ENCODE results near the gene PTPRB. TPM values are rescaled to one million over a fixed set of nuclear protein-coding genes. Genes with fewer than 3 reads are reported as not detected.

The PTPRB gene
- not detected for total RNA-seq
- polyA plus RNA-seq (2013, experiment 1 of 2), result not detected
- polyA plus RNA-seq (2013, experiment 2 of 2), result 0.33 TPM
- 0 to 2.3 (median 0.05) reads per million in 172 experiments for total RNA-seq

DNA sequence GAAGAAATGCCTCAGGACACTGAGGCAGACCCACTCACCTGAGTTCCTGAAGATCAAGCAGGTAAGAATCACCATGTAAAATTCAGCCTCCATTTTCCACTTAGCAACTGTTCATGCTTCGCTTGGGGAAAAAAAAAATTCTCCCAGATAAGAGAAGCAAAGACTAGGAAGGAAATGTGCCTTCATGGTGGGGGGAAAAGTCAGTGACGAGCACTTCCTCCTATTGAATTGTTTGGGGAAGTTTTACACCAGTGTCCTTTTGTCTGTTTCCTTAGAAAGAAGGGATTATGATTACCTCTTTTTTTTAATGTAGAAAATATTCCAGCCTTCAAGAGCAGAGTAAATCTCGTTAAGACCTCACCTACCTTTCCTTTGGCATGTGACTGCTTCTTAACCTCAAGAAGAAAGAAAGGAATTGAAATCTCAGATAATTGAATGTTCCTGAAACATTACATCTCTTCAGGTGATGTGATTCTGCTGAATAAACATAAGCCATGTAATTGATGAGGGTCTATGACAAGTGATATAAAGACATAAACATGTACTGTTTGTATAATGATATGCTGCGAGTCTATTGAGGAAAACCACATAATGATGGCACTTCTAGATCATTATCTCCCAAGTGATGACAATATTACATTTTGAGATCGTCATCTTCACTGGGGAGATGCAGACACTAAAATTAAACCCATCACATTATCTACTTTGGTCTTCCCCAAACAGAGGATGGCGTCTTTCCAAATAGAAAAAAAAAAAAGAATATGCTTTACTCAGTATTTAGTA lies at the start of gene PTPRB:
TSS of gene PTPRB (minus strand) at position 127 of the 783 bp plus-strand sequence. CDS start at position 93, 34 bp downstream.
- no peaks in the 10 kb centered on the region for H3K4me1 Mint-ChIP-seq (ENCODE audit: low read depth)
- TF ChIP-seq, protein P1, sequence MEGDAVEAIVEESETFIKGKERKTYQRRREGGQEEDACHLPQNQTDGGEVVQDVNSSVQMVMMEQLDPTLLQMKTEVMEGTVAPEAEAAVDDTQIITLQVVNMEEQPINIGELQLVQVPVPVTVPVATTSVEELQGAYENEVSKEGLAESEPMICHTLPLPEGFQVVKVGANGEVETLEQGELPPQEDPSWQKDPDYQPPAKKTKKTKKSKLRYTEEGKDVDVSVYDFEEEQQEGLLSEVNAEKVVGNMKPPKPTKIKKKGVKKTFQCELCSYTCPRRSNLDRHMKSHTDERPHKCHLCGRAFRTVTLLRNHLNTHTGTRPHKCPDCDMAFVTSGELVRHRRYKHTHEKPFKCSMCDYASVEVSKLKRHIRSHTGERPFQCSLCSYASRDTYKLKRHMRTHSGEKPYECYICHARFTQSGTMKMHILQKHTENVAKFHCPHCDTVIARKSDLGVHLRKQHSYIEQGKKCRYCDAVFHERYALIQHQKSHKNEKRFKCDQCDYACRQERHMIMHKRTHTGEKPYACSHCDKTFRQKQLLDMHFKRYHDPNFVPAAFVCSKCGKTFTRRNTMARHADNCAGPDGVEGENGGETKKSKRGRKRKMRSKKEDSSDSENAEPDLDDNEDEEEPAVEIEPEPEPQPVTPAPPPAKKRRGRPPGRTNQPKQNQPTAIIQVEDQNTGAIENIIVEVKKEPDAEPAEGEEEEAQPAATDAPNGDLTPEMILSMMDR (IDR thresholded peaks at IDR 0.05), result no peak
- ChIA-PET CTCF (no interaction called here), POLR2A (no interaction called here)
- no peaks in the 10 kb centered on the region for H3K36me3 Mint-ChIP-seq (ENCODE audit: low read depth)
- H3K4me3 Mint-ChIP-seq, result no peak within 1 kb of the TSS
- no peaks in the 10 kb centered on the region for H3K4me1 ChIP-seq (ENCODE audit: insufficient read depth, low read length)
- no peak for DNase-seq
- peaks cover 0 to 4% of the 10 kb centered on the region in 2 experiments for H3K9me3 ChIP-seq (ENCODE audit: control insufficient read depth in 1 of 2, insufficient read depth in 1 of 2, low read length in 2 of 2)
- intact Hi-C loops (cut with DNase I, micrococcal nuclease), result no loop called here
- no peaks in the 10 kb centered on the region for H3K9me3 Mint-ChIP-seq
- no peaks in the 10 kb centered on the region for H3K27me3 ChIP-seq (ENCODE audit: control insufficient read depth in 1 of 2, insufficient read depth in 2 of 2, low read length in 2 of 2)
- H3K27ac ChIP-seq (ENCODE audit: low read depth in 1 of 2, low read length in 2 of 2), result no peak within 1 kb of the TSS
- H3K36me3 ChIP-seq (ENCODE audit: insufficient read depth, low read length), result no peaks in the 10 kb centered on the region
- ATAC-seq (ENCODE audit: poor library complexity), result no peak
- peaks cover 52% of the 10 kb centered on the region for H3K27me3 Mint-ChIP-seq
- H3K27ac Mint-ChIP-seq, result no peak within 1 kb of the TSS
- no peak within 1 kb of the TSS for H3K4me3 ChIP-seq (ENCODE audit: low read length)

DNA sequence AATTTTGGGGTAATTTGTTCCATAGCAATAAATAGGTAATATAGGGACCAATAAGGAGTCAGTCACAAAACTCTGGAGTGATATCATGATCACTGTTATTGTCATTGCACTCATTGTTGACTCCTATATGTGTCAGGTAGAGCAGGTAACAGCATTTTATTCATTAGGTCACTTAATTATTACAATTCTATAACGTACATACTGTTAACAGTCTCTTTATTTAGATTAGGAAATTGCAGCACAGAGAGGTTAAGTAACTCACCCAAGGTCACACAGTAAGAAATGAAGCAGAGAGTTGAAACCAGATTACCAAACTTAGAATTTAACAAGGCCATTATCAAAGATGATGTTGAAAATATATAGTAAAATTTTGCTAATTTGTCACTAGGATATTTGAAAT lies 49.7 kb upstream of the PTPRB start:
- CTCF ChIA-PET, result no interaction called here

DNA sequence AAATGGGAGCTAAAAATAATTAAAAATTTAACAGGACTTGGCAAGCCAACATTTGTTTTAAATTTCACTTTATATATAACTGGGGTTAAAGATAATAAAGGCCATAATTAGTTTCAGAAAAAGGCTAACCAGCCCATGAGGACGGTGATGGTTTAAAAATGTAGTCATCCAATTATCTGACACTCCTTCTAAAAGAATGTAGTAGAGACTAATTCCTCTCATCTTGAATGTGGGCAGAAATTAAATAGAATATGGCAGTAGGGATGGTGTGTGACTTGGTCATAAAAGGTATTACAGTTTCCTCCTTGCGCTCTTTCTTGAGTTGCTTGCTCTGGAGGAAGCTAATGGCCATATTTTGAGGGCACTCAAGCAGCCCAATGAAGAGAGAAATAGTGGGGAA lies 49.1 kb upstream of the PTPRB start:
- TF ChIP-seq, protein P1 (IDR thresholded peaks at IDR 0.05), result no peak
- Mint-ChIP-seq H3K4me1 (ENCODE audit: low read depth) (no peaks in the 10 kb centered on the region), H3K36me3 (ENCODE audit: low read depth) (no peaks in the 10 kb centered on the region), H3K27me3 (peaks cover 31% of the 10 kb centered on the region), H3K9me3 (no peaks in the 10 kb centered on the region), H3K4me3 (no peak overlapping the region), H3K27ac (no peak overlapping the region)
- H3K9me3 ChIP-seq (ENCODE audit: control insufficient read depth in 1 of 2, insufficient read depth in 1 of 2, low read length in 2 of 2), result no peaks in the 10 kb centered on the region
- no peaks in the 10 kb centered on the region for H3K36me3 ChIP-seq (ENCODE audit: insufficient read depth, low read length)
- ATAC-seq (ENCODE audit: poor library complexity), result no peak
- H3K27me3 ChIP-seq (ENCODE audit: control insufficient read depth in 1 of 2, insufficient read depth in 2 of 2, low read length in 2 of 2), result no peaks in the 10 kb centered on the region
- H3K27ac ChIP-seq (ENCODE audit: low read depth in 1 of 2, low read length in 2 of 2), result no peak overlapping the region
- H3K4me3 ChIP-seq (ENCODE audit: low read length), result no peak overlapping the region
- ChIA-PET POLR2A (no interaction called here), CTCF (no interaction called here)
- intact Hi-C loops (cut with DNase I, micrococcal nuclease), result no loop called here
- DNase-seq, result no peak
- no peaks in the 10 kb centered on the region for H3K4me1 ChIP-seq (ENCODE audit: insufficient read depth, low read length)

More for the DNA sequence above, 49.7 kb upstream of the PTPRB start:
- intact Hi-C loops (cut with DNase I, micrococcal nuclease), result no loop called here
- Histone ChIP-seq H3K27ac (ENCODE audit: low read depth in 1 of 2, low read length in 2 of 2) (no peak overlapping the region), H3K36me3 (ENCODE audit: insufficient read depth, low read length) (no peaks in the 10 kb centered on the region), H3K27me3 (ENCODE audit: control insufficient read depth in 1 of 2, insufficient read depth in 2 of 2, low read length in 2 of 2) (no peaks in the 10 kb centered on the region), H3K4me3 (ENCODE audit: low read length) (no peak overlapping the region), H3K4me1 (ENCODE audit: insufficient read depth, low read length) (no peaks in the 10 kb centered on the region), H3K9me3 (ENCODE audit: control insufficient read depth in 1 of 2, insufficient read depth in 1 of 2, low read length in 2 of 2) (no peaks in the 10 kb centered on the region)
- TF ChIP-seq, protein P1 (IDR thresholded peaks at IDR 0.05), result no peak
- ATAC-seq (ENCODE audit: poor library complexity) (no peak), DNase-seq (no peak)
- no peak overlapping the region for H3K27ac Mint-ChIP-seq
- peaks cover 26% of the 10 kb centered on the region for H3K27me3 Mint-ChIP-seq
- H3K9me3 Mint-ChIP-seq, result no peaks in the 10 kb centered on the region
- no peaks in the 10 kb centered on the region for H3K4me1 Mint-ChIP-seq (ENCODE audit: low read depth)
- H3K36me3 Mint-ChIP-seq (ENCODE audit: low read depth), result no peaks in the 10 kb centered on the region
- POLR2A ChIA-PET, result no interaction called here
- H3K4me3 Mint-ChIP-seq, result no peak overlapping the region
